Fibroblast of lung (primary cell): Measurements from ENCODE around the gene RGS3.

ENCODE experiments used
- CTCF ChIP-seq, 2 donors: IDR thresholded peaks in 1 of 2; conservative IDR thresholded peaks in 1 of 2; 1 replicate in 1 of 2; 2 replicates in 1 of 2; pipeline ENCODE4 v1.5.1; 2011 to 2012; ENCODE audit warnings: low read length in 2 of 2, control low read depth in 1 of 2, inconsistent platforms in 1 of 2, low read depth in 1 of 2, mild to moderate bottlenecking in 1 of 2
- EZH2 ChIP-seq: IDR thresholded peaks from 2 replicates; pipeline ENCODE4 v1.5.1; 2012; ENCODE audit warnings: low read length, control low read depth, mild to moderate bottlenecking; ENCODE audit errors: missing control alignments

- TF ChIP-seq CTCF (conservative IDR thresholded peaks at IDR 0.05 in 1 of 2, IDR thresholded peaks at IDR 0.05 in 1 of 2; ENCODE audit: low read depth in 1 of 2, low read length in 2 of 2) (no peak), EZH2 (no peak)
These were observed 3.7 kb downstream of the RGS3 start for GRCh38 chr9:113467183-113467582.
